ENCODE data around the gene HAPLN2.

The HAPLN2 gene

DNA sequence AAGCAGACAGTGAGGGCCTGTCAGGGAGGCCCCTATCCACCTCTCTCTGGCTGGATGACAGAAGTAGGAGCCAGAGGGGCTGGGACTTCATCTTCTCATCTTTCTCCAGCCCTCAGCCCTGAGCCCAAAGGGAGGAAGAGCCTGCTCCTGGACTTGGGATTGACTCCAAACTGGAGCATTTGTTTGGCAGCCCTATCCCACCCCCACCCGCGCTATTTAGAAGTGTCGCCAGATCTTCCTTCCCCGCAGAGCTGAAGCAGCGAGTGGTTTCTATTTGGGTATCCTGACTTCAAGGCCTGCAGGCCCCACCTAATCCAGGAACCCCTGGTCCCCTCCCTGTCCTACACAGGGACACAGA lies 48.4 kb downstream of the HAPLN2 start:
- intact Hi-C loops (cut with DNase I), result no loop called here
- DNase-seq, result no peak

DNA sequence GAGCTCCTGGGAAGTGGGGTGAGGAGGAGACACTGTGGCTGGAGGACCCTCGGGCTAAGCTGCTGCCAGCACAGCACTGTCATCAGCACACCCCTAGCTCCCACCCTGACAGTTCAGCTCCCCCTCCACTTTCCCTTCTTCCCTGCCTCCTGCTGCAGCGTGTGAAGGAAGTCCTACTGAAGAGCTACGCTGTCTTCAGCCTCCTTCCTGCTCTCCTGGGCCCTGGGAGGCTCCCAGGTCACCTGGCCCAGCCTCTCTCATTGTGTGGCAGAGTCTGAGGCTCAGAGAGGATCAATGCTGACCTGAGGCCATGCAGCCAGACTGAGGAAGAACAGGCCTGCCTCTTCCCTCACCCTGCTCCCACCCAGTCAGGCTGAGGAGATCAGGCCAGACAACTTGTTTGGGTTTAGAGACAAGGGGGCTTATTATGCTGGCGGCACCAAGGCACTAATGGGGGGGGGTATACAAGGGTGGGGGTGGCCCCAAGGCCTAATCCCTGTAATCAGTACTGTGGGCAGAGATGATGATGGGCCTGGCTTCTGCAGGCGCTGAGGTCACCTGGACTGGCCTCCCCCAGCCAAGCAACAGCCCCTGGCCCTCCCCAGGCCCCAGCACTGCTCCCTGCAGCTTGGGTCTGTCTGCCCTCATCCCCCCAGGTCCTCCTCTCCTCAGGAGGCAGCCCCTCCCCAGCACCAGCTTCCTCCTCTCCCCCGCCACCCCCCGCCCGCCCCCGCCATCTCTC lies 48.9 kb downstream of the HAPLN2 start:
- no peak for DNase-seq
- intact Hi-C loops (cut with DNase I), result no loop called here

DNA sequence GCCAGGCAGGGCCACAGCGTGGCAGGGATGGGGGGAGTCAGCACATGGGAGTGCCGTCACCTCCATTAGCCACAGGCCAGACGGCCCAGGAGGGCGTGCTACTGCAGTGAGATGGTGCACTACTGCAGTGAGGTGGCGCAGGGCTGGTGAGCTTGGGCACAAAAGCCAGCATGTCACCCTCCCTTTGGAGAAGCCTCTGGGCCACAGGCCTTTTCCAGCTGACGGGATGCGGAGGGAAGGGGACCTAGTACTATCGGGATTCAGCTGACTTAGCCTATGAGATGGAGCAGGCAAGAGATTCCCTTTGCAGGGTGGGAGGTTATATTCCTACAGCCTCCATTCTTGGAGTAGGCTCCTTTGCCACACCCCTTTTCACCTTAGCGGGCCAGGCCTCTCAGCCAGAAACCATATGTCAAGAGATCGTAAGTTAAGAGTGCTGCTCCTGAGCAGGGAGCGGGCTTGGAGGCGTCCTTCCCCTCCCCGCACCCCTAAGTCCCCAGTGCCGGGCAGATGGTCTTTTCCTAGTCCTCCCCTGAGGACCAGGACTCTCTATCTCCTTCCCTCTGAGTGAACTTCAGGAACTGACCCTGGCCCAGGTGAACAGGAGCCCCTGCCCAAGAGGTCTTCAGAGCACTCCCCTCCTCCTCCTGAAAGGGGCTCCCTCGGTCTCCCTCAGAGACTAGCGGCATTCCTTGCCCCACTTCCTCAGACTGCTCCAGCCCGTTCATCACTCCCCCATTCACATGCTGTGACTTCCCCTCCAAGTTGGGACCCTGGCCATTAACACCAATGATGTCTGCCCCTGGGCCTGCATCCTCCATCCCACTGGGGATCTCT lies 49.8 kb downstream of the HAPLN2 start:
- intact Hi-C loops (cut with DNase I), result no loop called here
- DNase-seq, result no peak

DNA sequence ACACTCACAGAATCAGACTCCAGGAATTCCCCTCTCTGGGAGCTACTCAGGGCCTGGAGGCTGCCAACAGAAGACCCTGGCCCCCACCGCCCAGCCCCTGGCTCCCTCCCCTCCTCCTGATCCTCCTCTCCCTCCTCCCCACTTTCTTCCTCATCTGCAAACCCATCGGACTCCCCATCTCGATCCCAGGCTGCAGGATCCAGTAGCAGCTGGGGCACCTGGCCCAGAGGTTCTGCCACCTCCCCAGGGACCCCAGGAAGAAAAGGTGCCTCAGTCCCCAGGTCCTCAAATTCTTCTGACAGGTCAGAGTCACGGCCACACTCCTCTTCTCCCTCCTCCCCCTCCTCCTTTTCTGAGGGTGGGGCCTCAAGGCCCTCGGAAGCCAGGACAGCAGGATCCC lies 50.6 kb downstream of the HAPLN2 start:
- intact Hi-C loops (cut with DNase I), result no loop called here

DNA sequence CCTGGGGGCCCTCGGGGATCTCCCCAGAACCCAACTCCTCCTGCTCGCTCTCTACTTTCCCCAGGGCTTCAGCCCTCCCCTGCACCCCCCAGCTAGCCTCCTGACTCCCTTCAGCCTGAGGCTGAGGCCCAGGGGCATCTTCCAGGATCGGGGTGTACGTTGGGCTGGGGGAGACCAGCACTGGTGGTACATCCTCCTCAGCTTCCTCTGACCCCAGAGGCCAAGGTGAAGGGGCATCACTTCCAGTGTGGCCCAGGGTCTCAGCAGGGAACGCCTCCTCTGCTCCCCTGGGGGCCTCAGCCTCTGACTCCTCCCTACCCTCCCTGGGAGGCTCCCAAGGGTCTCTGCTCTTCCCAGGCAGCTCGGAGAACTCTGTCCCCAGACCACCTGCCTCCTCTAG lies 51.1 kb downstream of the HAPLN2 start:
- intact Hi-C loops (cut with DNase I), result no loop called here
- DNase-seq, result no peak

More for the DNA sequence above, 50.6 kb downstream of the HAPLN2 start:
- no peak for DNase-seq

DNA sequence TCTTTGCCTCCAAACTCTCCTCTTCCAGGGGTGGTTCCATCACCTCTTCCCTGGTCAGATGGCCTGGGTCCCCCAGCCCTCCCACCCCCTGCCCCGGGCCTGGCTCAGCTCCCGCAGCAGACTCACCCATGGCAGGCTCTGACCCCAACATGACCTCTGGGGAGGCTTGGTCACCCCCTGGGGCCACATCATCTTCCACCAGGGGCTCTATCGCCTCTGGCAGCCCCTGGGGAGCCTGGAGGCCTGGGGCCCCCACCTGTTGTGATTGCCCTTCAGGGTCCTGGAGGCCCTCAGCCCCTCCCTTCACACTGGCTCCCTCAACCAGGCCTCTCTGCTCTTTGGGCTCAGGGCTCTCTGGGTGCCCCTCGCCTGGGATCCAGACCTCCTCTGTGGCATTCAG lies 51.6 kb downstream of the HAPLN2 start:
- DNase-seq, result no peak
- intact Hi-C loops (cut with DNase I), result no loop called here

DNA sequence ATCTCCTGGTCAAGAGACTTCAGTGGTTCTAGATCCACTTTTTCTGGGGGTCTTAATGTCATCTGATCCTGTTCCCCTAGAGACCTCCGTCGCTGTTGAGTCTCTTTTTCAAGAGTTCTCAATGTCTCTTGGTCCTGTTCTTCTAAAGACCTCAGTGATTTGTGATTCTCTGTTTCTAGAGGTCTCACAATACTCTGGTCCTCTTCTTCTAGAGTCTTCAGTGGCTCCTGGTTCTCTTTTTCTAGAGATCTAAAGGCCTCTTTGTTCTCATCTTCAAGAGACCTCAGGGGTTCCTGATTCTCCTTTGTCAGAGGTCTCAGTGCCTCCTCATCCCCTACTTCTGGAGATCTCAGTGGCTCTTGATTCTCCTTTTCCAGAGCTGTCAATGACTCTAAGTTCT lies 52.6 kb downstream of the HAPLN2 start:
- intact Hi-C loops (cut with DNase I), result no loop called here
- DNase-seq, result no peak

DNA sequence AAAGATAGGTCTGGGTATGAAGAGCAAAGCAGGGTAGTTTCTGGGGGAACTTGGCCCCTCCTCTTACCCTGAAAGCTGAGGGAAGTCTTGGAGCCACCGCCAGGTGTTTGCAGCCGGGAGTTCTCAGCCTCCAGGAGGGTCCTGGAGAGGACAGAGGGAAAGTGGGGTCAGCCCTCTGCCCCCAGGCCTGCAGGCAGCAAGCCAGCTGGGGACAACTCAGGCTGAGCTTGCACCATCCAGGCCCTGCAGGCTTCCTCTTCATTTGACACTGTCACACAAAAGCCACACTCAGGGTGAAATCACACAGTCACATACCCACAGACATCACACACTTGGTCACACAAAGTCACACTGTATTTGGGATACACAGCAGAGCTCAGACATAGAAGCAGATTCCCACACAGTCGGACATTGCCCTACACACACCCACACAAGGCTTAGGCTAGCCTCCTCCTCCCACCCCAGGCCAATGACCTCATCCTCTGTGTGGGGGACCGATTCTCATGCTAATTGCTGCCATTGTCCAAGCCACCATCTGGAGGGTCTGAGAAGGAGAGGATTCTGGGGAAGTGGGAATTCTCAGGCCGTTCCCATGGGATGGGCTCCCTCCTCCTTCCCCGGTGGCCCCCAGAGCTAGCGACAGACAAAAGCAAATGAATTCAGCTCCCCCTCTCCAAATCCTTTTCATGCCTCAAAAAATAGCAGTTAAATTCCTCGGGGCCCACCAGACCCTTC lies 54.3 kb downstream of the HAPLN2 start:
- intact Hi-C loops (cut with DNase I), result no loop called here

More for the DNA sequence above, 54.3 kb downstream of the HAPLN2 start:
- DNase-seq, result peak in 35 of 42 donors; percentile 28 to 86 (median 64)

Data from head of caudate nucleus (tissue), 42 donors.